Fibroblast of lung (primary cell): ENCODE measurements around the gene PCDHGA7.
"Not testable (repeated sequence)": the region's sequence is repeated elsewhere in the genome, so short reads cannot be mapped to it uniquely, and the experiment has no call there.

Experiments
- EZH2 ChIP-seq: IDR thresholded peaks from 2 replicates; pipeline ENCODE4 v1.5.1; 2012; ENCODE audit warnings: low read length, control low read depth, mild to moderate bottlenecking; ENCODE audit errors: missing control alignments
- TF ChIP-seq, protein P1 (sequence below), 2 donors: IDR thresholded peaks in 1 of 2; conservative IDR thresholded peaks in 1 of 2; 1 replicate in 1 of 2; 2 replicates in 1 of 2; pipeline ENCODE4 v1.5.1; 2011 to 2012; ENCODE audit warnings: low read length in 2 of 2, control low read depth in 1 of 2, inconsistent platforms in 1 of 2, low read depth in 1 of 2, mild to moderate bottlenecking in 1 of 2

- TF ChIP-seq, protein P1, sequence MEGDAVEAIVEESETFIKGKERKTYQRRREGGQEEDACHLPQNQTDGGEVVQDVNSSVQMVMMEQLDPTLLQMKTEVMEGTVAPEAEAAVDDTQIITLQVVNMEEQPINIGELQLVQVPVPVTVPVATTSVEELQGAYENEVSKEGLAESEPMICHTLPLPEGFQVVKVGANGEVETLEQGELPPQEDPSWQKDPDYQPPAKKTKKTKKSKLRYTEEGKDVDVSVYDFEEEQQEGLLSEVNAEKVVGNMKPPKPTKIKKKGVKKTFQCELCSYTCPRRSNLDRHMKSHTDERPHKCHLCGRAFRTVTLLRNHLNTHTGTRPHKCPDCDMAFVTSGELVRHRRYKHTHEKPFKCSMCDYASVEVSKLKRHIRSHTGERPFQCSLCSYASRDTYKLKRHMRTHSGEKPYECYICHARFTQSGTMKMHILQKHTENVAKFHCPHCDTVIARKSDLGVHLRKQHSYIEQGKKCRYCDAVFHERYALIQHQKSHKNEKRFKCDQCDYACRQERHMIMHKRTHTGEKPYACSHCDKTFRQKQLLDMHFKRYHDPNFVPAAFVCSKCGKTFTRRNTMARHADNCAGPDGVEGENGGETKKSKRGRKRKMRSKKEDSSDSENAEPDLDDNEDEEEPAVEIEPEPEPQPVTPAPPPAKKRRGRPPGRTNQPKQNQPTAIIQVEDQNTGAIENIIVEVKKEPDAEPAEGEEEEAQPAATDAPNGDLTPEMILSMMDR (conservative IDR thresholded peaks at IDR 0.05 in 1 of 2, IDR thresholded peaks at IDR 0.05 in 1 of 2; ENCODE audit: low read depth in 1 of 2, low read length in 2 of 2), result not testable (repeated sequence)
- not testable (repeated sequence) for TF ChIP-seq EZH2
Observed at GRCh38 chr5:141340781-141341354, 41.7 kb upstream of the PCDHGA7 start.
